ENCODE results near the gene ARL14EP. TPM values are rescaled to one million over a fixed set of nuclear protein-coding genes. Genes with fewer than 3 reads are reported as not detected.
A peak's percentile ranks its signal among the peaks of the same experiment; 100 is the strongest.

ARL14EP gene
- 70.5 TPM for total RNA-seq

GRCh38 chr11:30322826-30323710, at the start of gene ARL14EP:
Gene ARL14EP (plus strand): TSS chr11:30323104. CDS start chr11:30330949, 7,845 bp downstream.
- DNase-seq (ENCODE audit: low spot score in 2 of 2): peak; percentile 52 to 74
- no peak for FAIRE-seq

DNA sequence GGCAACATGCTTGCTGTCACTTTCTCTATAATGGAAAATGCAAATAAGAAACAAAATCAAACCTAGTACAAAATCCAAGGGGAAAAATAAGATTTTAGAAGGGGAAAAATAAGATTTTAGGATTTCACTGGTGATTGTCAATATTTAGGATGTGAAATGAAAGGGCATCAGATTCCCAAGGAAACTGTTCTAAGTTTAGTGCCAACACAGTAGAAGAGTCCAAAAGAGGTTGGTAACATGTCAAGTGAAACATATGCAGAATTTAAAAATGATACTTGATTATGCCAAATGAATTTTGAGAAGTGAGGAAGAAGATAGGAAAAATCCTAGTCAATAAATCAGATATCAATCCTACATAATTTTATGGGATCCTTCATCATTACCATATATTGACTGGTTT, 45.7 kb upstream of the ARL14EP start:
- FAIRE-seq (no peak), DNase-seq (ENCODE audit: low spot score in 2 of 2) (no peak)

DNA sequence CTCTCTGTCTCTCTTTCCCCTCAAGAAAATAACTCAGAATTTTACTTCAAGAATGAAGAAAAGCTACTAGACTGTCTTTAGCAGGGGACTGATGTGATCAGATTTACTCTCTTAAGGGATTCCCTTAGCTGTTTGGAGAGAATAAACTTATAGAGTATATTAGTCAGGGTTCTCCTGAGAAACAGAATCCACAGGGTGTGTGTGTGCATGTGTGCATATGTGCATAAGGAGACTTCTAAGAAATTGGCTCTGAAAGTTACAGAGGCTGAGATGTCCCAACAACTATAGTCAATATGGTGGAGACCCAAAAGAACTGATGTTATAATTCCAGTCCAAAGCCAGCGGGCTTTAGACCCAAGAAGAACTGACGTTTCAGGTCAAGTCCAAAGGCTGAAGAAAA, 43.1 kb upstream of the ARL14EP start:
- no peak for DNase-seq (ENCODE audit: low spot score in 2 of 2)
- no peak for FAIRE-seq

GRCh38 chr11:30281476-30282288, 41.2 kb upstream of the ARL14EP start:
- no peak for FAIRE-seq
- no peak for DNase-seq (ENCODE audit: low spot score in 2 of 2)

DNA sequence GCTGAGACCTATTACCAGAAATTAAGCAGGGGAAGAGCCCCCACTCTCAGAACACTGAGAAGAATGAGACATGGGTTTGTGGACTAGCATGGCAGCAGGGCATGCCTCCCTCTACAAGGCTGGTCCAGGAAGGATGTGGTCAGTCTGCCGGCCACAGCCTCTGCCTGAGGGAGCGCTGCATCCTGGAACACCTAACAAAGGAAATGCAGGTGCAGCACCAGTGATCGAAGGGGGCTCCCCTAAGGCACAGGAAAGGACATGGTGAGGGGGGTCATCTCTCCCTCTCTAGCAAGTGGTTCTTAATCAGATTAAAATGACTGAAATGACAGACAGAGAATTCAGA, 40.6 kb upstream of the ARL14EP start:
- no peak for DNase-seq (ENCODE audit: low spot score in 2 of 2)
- no peak for FAIRE-seq

DNA sequence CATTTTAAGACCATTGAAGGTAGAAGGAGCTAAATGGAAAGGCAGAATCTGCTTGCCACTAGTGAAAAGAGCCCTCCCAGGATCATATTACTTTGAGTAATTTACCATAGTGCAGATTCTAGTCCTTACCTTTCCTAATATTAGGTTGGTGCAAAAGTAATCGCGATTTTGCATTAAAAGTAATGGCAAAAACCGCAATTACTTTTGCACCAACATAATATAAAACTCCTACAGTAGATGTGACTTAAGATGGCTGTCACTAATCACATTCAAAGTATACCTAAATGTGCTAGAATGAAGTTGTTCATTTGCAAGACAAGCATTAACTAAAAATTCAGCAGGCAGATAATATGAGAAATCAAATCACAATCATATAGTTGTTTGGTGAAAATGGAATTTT, 38.1 kb upstream of the ARL14EP start:
- no peak for DNase-seq (ENCODE audit: low spot score in 2 of 2)
- FAIRE-seq: no peak

DNA sequence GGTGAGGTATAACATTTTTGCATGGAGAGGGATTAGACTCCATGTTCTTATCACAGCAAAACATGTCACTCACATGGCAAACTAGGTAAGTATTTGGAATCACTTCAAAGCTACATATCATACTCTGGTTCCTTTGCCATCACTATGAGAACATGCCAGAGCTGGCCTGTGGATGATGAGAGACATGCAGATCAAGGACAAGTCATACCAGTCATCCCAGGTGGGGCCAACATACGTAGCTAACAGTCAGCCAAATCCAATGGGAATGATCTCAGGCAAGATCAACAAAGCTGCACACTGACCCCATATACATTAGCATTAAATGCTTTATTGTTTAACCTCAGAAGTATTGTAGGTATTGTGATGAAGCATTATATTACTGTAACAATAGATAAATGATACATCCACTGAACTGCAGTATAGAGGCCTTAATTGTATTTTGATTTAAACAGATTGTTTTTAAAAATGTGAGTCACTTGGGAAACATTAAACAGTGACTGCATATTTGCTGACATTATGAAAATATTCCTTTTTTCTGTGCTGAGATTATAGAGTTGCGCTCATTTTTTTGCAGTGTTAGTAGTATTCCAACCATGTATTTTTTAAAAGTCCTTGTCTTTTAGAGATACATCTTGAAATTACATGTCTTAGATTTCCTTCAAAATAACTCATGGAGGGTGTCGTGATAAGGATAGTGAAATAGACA, 37.3 kb upstream of the ARL14EP start:
- FAIRE-seq (no peak), DNase-seq (ENCODE audit: low spot score in 2 of 2) (no peak)

- DNase-seq (ENCODE audit: low spot score in 2 of 2) (no peak), FAIRE-seq (no peak)
These were observed 31.6 kb upstream of the ARL14EP start for GRCh38 chr11:30291331-30291730.

GRCh38 chr11:30292545-30292944, 30.4 kb upstream of the ARL14EP start:
- DNase-seq (ENCODE audit: low spot score in 2 of 2) (no peak), FAIRE-seq (no peak)

- FAIRE-seq (no peak), DNase-seq (ENCODE audit: low spot score in 2 of 2) (no peak)
These were observed 27.6 kb upstream of the ARL14EP start for GRCh38 chr11:30295178-30295885.

DNA sequence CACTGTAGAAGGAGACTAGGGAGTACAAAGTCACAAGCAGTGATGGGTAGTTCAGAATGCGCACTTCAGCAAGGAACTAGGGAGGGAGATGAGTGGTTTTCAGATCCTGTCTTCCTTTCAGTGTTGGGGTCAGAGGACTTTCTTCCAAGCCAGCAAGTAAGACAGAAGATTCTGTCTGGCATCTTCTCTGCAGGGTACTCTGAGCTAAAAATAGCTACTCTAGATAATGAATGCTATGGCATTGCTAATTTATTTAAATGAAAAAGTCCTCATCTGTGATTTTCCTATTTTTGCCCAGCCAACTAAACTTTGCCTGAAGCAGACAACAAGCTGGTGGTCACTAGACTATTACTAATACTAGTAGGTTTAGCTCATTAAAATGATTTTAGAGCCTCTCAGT, 18.3 kb upstream of the ARL14EP start:
- DNase-seq (ENCODE audit: low spot score in 2 of 2) (no peak), FAIRE-seq (no peak)

- FAIRE-seq (no peak), DNase-seq (ENCODE audit: low spot score in 2 of 2) (no peak)
These were observed 12.3 kb upstream of the ARL14EP start for GRCh38 chr11:30310623-30311022.

DNA sequence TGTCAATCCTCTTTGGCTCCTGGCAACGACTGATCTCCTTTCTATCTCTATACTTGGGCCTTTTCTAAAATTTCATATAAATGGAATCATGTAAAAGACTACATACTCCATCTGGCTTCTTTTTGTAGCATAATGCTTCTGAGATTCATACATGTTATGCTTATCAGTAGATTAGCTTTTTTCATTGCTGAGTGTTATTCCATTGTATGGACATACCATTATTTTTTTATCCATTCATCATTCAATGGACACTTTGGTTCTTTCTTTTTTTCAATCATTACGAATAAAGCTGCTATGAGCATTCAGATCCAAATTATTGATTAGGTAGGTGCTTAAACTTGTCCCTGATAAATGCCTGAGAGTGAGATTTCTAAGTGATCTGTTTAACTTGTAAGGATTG, 11.7 kb upstream of the ARL14EP start:
- FAIRE-seq: no peak
- DNase-seq (ENCODE audit: low spot score in 2 of 2): no peak

- FAIRE-seq: no peak
These were observed 10.7 kb upstream of the ARL14EP start for GRCh38 chr11:30312243-30312642.

GRCh38 chr11:30313580-30313979, 9.3 kb upstream of the ARL14EP start:
- FAIRE-seq (no peak), DNase-seq (ENCODE audit: low spot score in 2 of 2) (no peak)

More at GRCh38 chr11:30312243-30312642, 10.7 kb upstream of the ARL14EP start:
- DNase-seq (ENCODE audit: low spot score in 2 of 2): no peak

GRCh38 chr11:30314625-30315024, 8.3 kb upstream of the ARL14EP start:
- no peak for FAIRE-seq
- DNase-seq (ENCODE audit: low spot score in 2 of 2): no peak

GRCh38 chr11:30316237-30316636, 6.7 kb upstream of the ARL14EP start:
- no peak for FAIRE-seq
- DNase-seq (ENCODE audit: low spot score in 2 of 2): no peak

- FAIRE-seq: no peak
These were observed 5.9 kb upstream of the ARL14EP start for GRCh38 chr11:30317030-30317429.

DNA sequence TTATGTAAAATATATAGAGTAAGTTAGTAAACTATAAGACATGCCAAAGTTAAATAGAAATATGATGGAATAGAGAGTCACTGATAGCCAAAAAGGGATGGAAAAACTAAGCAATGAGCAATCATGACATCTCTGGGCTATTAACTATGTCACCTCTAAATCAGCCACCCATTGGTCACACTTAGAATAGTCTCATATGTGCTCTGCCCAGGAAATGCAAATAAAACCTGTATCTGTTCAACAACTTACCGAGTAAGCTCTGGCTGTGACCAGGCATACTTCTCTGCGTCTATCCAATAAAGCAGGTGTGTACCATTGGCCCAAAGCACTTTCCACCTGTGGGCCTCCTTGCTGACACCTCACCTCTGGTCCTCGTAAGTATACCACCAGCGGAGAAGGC, 1.6 kb upstream of the ARL14EP start:
- DNase-seq (ENCODE audit: low spot score in 2 of 2): no peak
- no peak for FAIRE-seq

More at GRCh38 chr11:30317030-30317429, 5.9 kb upstream of the ARL14EP start:
- DNase-seq (ENCODE audit: low spot score in 2 of 2): no peak

GRCh38 chr11:30322191-30322590, 713 bp upstream of the ARL14EP start:
- no peak for DNase-seq (ENCODE audit: low spot score in 2 of 2)
- no peak for FAIRE-seq

Measured in frontal cortex (tissue), 4 donors.